HEK293 (cell line): Measurements from ENCODE around the gene NFIC.
"Not testable (repeated sequence)": the region's sequence is repeated elsewhere in the genome, so short reads cannot be mapped to it uniquely, and the experiment has no call there.

Experiments used
- KLF10 ChIP-seq: fragments of 450-650 bp; IDR thresholded peaks from 2 replicates; pipeline ENCODE4 v1.5.1; 2018; ENCODE audit warnings: missing biosample characterization, mild to moderate bottlenecking, missing genetic modification characterization
- ZNF10 ChIP-seq: fragments of 450-650 bp; formaldehyde crosslinking; IDR thresholded peaks from 2 replicates; pipeline ENCODE4 v1.5.1; 2017; ENCODE audit warnings: missing biosample characterization, missing genetic modification characterization
- ZNF239 ChIP-seq: fragments of 450-650 bp; formaldehyde crosslinking; IDR thresholded peaks from 2 replicates; pipeline ENCODE4 v1.5.1; 2016; ENCODE audit warnings: missing biosample characterization, missing genetic modification characterization
- ZNF747 ChIP-seq: fragments of 450-650 bp; formaldehyde crosslinking; IDR thresholded peaks from 2 replicates; pipeline ENCODE4 v1.5.1; 2016; ENCODE audit warnings: missing biosample characterization, missing genetic modification characterization
- TF ChIP-seq, protein P1 (sequence below): fragments of 450-650 bp; formaldehyde crosslinking; IDR thresholded peaks from 2 replicates; pipeline ENCODE4 v1.5.1; 2016; ENCODE audit warnings: missing biosample characterization, missing genetic modification characterization, borderline replicate concordance
- TF ChIP-seq, protein P2 (sequence below): fragments of 450-650 bp; formaldehyde crosslinking; IDR thresholded peaks from 2 replicates; pipeline ENCODE4 v1.5.1; 2016; ENCODE audit warnings: missing biosample characterization, missing genetic modification characterization
- TF ChIP-seq, protein P3 (sequence below): fragments of 450-650 bp; formaldehyde crosslinking; IDR thresholded peaks from 2 replicates; pipeline ENCODE4 v1.5.1; 2016; ENCODE audit warnings: missing biosample characterization, missing genetic modification characterization

DNA sequence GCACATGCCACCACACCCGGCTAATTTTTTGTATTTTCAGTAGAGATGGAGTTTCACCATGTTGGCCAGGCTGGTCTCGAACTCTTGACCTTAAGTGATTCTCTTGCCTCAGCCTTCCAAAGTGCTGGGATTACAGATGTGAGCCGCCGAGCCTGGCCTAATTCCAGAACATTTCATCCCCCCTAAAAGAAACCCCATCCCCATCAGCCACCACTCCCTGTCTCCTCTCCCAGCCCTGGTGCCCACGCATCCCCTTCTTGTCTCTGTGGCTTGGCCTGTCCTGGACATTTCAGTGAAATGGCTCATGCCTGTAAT is 63.9 kb downstream of the NFIC start:
- TF ChIP-seq, protein P1, sequence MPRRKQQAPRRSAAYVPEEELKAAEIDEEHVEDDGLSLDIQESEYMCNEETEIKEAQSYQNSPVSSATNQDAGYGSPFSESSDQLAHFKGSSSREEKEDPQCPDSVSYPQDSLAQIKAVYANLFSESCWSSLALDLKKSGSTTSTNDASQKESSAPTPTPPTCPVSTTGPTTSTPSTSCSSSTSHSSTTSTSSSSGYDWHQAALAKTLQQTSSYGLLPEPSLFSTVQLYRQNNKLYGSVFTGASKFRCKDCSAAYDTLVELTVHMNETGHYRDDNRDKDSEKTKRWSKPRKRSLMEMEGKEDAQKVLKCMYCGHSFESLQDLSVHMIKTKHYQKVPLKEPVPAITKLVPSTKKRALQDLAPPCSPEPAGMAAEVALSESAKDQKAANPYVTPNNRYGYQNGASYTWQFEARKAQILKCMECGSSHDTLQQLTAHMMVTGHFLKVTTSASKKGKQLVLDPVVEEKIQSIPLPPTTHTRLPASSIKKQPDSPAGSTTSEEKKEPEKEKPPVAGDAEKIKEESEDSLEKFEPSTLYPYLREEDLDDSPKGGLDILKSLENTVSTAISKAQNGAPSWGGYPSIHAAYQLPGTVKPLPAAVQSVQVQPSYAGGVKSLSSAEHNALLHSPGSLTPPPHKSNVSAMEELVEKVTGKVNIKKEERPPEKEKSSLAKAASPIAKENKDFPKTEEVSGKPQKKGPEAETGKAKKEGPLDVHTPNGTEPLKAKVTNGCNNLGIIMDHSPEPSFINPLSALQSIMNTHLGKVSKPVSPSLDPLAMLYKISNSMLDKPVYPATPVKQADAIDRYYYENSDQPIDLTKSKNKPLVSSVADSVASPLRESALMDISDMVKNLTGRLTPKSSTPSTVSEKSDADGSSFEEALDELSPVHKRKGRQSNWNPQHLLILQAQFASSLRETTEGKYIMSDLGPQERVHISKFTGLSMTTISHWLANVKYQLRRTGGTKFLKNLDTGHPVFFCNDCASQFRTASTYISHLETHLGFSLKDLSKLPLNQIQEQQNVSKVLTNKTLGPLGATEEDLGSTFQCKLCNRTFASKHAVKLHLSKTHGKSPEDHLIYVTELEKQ (tag by site-specific recombination): not testable (repeated sequence)
- TF ChIP-seq, protein P2, sequence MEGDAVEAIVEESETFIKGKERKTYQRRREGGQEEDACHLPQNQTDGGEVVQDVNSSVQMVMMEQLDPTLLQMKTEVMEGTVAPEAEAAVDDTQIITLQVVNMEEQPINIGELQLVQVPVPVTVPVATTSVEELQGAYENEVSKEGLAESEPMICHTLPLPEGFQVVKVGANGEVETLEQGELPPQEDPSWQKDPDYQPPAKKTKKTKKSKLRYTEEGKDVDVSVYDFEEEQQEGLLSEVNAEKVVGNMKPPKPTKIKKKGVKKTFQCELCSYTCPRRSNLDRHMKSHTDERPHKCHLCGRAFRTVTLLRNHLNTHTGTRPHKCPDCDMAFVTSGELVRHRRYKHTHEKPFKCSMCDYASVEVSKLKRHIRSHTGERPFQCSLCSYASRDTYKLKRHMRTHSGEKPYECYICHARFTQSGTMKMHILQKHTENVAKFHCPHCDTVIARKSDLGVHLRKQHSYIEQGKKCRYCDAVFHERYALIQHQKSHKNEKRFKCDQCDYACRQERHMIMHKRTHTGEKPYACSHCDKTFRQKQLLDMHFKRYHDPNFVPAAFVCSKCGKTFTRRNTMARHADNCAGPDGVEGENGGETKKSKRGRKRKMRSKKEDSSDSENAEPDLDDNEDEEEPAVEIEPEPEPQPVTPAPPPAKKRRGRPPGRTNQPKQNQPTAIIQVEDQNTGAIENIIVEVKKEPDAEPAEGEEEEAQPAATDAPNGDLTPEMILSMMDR (tag by site-specific recombination): not testable (repeated sequence)
- not testable (repeated sequence) for TF ChIP-seq KLF10, ZNF747, ZNF10, ZNF239 (tag by site-specific recombination)
- TF ChIP-seq, protein P3, sequence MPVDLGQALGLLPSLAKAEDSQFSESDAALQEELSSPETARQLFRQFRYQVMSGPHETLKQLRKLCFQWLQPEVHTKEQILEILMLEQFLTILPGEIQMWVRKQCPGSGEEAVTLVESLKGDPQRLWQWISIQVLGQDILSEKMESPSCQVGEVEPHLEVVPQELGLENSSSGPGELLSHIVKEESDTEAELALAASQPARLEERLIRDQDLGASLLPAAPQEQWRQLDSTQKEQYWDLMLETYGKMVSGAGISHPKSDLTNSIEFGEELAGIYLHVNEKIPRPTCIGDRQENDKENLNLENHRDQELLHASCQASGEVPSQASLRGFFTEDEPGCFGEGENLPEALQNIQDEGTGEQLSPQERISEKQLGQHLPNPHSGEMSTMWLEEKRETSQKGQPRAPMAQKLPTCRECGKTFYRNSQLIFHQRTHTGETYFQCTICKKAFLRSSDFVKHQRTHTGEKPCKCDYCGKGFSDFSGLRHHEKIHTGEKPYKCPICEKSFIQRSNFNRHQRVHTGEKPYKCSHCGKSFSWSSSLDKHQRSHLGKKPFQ (tag by site-specific recombination): not testable (repeated sequence)
